ENCODE measurements around the gene SH3PXD2A. TPM values are rescaled to one million over a fixed set of nuclear protein-coding genes. Genes with fewer than 3 reads are reported as not detected.

SH3PXD2A gene
- total RNA-seq, 1 experiment from 2014 or later = 54.9 TPM

DNA sequence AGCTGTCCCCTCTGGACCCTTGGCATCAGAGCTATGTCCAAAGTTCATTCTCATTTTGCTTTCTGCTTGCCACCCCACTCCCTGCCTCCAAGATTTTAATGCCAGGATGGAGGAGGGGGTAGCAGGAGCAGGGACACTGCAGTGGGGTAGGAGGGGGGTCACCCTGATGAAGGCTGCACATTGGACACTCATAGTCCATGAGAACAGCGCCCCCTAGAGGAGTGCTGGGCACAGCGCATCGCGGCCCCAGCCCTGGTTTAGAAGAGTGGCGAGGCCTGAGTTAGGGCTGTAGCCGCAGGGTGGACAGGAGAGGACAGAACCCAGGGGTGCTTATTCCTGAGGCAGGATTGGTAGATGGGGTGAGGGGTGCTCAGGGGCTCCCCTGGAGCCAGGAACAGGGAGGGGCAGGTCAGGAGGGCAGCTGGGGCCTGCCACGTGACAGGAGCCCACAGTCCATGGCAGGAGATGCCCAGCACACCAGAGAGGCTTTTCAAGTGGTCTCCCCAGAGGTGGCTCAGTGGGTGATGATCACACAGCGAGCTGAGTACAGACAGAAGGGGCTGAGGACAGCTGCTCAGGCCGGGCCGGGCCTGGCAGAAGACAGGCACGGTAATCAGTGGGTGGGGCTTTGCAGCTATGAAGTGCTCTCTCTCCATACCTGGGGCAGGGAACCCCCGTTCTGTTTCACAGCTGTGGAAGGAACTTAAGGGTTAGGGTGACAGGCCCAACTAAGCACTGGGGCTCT is 290.4 kb downstream of the SH3PXD2A start:
- no peak for TF ChIP-seq EZH2 (IDR thresholded peaks at IDR 0.05; ENCODE audit: borderline replicate concordance, low read depth, low read length, poor library complexity, severe bottlenecking)
- peak; percentile 95 for TF ChIP-seq CTCF (conservative IDR thresholded peaks at IDR 0.05; ENCODE audit: low read depth, low read length)
- intact Hi-C loops (cut with micrococcal nuclease; ENCODE audit: unreplicated experiment) = no loop called here
- BruUV-seq (replicated peaks) = no TSS peak
- Histone ChIP-seq H3K27me3 (replicated peaks; ENCODE audit: insufficient read depth, low read depth, low read length, poor library complexity) (no peaks in the 10 kb centered on the region), H3K4me3 (ENCODE audit: low read depth, low read length, poor library complexity, severe bottlenecking) (no peak overlapping the region), H3K27ac (ENCODE audit: low read depth, low read length, poor library complexity, severe bottlenecking) (no peak overlapping the region), H3K36me3 (ENCODE audit: insufficient read depth, low read length, poor library complexity, severe bottlenecking) (no peaks in the 10 kb centered on the region), H3K9me3 (ENCODE audit: low read depth, low read length, poor library complexity, severe bottlenecking) (no peaks in the 10 kb centered on the region), H3K4me1 (ENCODE audit: insufficient read depth, low read length, poor library complexity, severe bottlenecking) (no peaks in the 10 kb centered on the region)
- POLR2A ChIA-PET (ENCODE audit: low non-redundant PET) = no interaction called here
- peak; percentile 57 for DNase-seq (ENCODE audit: low spot score)
- CTCF ChIA-PET = no interaction called here

DNA sequence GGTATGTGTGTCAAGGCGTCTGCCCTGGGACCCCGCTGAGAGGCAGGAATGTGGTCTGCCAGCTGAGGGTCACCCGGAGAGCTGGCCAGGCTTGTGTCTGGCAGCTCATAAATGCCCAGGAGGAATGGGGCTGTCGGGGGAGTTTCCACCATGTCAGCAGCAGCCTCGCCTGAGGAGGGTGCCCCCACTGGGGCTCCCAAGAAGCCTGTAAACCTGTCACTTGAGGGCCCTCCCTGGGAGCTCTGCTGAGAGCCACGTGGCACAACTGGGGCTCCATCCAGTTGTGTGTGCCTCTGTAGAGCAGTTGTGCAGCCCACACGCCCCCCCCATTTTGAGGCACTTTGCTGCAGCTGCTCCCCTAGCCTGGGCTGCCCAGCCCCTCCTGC is 291.3 kb downstream of the SH3PXD2A start:
- TF ChIP-seq CTCF (conservative IDR thresholded peaks at IDR 0.05; ENCODE audit: low read depth, low read length) (no peak), EZH2 (IDR thresholded peaks at IDR 0.05; ENCODE audit: borderline replicate concordance, low read depth, low read length, poor library complexity, severe bottlenecking) (no peak)
- Histone ChIP-seq H3K4me1 (ENCODE audit: insufficient read depth, low read length, poor library complexity, severe bottlenecking) (no peaks in the 10 kb centered on the region), H3K4me3 (ENCODE audit: low read depth, low read length, poor library complexity, severe bottlenecking) (no peak overlapping the region), H3K9me3 (ENCODE audit: low read depth, low read length, poor library complexity, severe bottlenecking) (no peaks in the 10 kb centered on the region), H3K27ac (ENCODE audit: low read depth, low read length, poor library complexity, severe bottlenecking) (no peak overlapping the region), H3K36me3 (ENCODE audit: insufficient read depth, low read length, poor library complexity, severe bottlenecking) (no peaks in the 10 kb centered on the region), H3K27me3 (replicated peaks; ENCODE audit: insufficient read depth, low read depth, low read length, poor library complexity) (no peaks in the 10 kb centered on the region)
- no peak for DNase-seq (ENCODE audit: low spot score)
- intact Hi-C loops (cut with micrococcal nuclease; ENCODE audit: unreplicated experiment) = no loop called here
- ChIA-PET CTCF (no interaction called here), POLR2A (ENCODE audit: low non-redundant PET) (no interaction called here)
- no TSS peak for BruUV-seq (replicated peaks)

DNA sequence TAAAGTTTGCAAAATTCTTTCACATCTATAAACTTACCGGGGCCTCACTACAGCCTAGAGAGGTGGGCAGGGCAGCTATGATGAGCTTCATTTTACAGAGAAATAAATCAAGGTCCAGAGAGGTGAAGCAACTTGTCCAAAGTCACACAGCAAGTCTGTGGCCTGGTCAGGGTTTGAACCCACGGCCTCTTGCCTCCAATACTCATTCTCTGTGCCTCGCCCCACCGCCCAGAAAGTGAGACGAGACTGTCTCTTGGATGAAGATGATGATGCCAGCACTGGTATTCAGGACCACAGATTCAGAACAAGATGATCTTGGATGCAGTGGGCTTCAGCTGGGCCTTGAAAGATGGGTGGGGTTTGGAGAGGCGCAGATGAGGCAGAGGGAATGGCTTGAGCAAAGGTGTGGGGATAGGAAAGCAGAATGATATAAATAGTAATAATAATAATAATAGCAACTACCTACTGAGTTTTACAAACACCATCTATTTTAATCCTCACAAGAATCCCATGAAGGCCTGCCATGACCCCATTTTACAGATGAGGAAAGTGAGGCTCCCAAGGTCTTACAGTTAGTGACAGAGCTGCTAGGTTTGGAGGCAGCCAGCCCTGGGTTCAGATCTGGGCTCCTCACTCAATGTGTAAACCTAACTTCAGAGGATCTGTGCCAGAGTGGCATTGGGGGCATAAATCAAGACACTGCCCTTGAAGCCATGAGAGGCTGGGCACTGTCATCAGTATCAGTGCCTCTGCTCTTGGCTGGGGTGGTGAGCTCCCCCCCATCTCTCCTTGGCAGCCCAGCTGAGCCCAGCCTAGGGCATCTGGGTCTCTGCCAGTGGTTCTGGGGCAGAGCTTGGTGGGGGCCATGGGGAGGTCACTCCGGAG is 291.9 kb downstream of the SH3PXD2A start:
- no TSS peak for BruUV-seq (replicated peaks)
- Histone ChIP-seq H3K4me1 (ENCODE audit: insufficient read depth, low read length, poor library complexity, severe bottlenecking) (no peaks in the 10 kb centered on the region), H3K27me3 (replicated peaks; ENCODE audit: insufficient read depth, low read depth, low read length, poor library complexity) (no peaks in the 10 kb centered on the region), H3K27ac (ENCODE audit: low read depth, low read length, poor library complexity, severe bottlenecking) (no peak overlapping the region), H3K9me3 (ENCODE audit: low read depth, low read length, poor library complexity, severe bottlenecking) (no peaks in the 10 kb centered on the region), H3K36me3 (ENCODE audit: insufficient read depth, low read length, poor library complexity, severe bottlenecking) (no peaks in the 10 kb centered on the region), H3K4me3 (ENCODE audit: low read depth, low read length, poor library complexity, severe bottlenecking) (no peak overlapping the region)
- ChIA-PET POLR2A (ENCODE audit: low non-redundant PET) (no interaction called here), CTCF (no interaction called here)
- intact Hi-C loops (cut with micrococcal nuclease; ENCODE audit: unreplicated experiment) = no loop called here
- TF ChIP-seq CTCF (conservative IDR thresholded peaks at IDR 0.05; ENCODE audit: low read depth, low read length) (no peak), EZH2 (IDR thresholded peaks at IDR 0.05; ENCODE audit: borderline replicate concordance, low read depth, low read length, poor library complexity, severe bottlenecking) (no peak)
- no peak for DNase-seq (ENCODE audit: low spot score)
